Measurements from ENCODE around the gene BMP6.

- TF ChIP-seq CTCF (IDR thresholded peaks at IDR 0.05; ENCODE audit: poor library complexity, severe bottlenecking) (no peak), RAD21 (conservative IDR thresholded peaks at IDR 0.05) (no peak), EP300 (conservative IDR thresholded peaks at IDR 0.05; ENCODE audit: poor library complexity, severe bottlenecking) (no peak)
Measured at GRCh38 chr6:7903673-7904072, 177.8 kb downstream of the BMP6 start.

All from neural cell (in vitro differentiated cells).